K562 (cell line): ENCODE measurements around the gene GCDH. TPM values are rescaled to one million over a fixed set of nuclear protein-coding genes. Genes with fewer than 3 reads are reported as not detected.

ENCODE experiments used
- AFF1 ChIP-seq, 2 experiments: fragments of 450-650 bp; IDR thresholded peaks; 2 replicates each; pipeline ENCODE4 v1.6.1; 2018; ENCODE audit warnings: mild to moderate bottlenecking in 2 of 2, low read depth in 1 of 2; ENCODE audit not compliant: partially characterized antibody in 2 of 2
- HDAC8 ChIP-seq: fragments of 450-650 bp; IDR thresholded peaks from 2 replicates; pipeline ENCODE4 v1.6.1; 2016; ENCODE audit warnings: mild to moderate bottlenecking, missing genetic modification characterization, moderate library complexity, missing compliant biosample characterization
- MEF2D ChIP-seq: conservative IDR thresholded peaks from 2 replicates; pipeline ENCODE4 v1.6.1; 2016; ENCODE audit warnings: low read depth, missing genetic modification characterization, missing compliant biosample characterization
- NCOA2 ChIP-seq, 2 experiments: fragments of 450-650 bp; IDR thresholded peaks; 2 replicates each; pipeline ENCODE4 v1.6.1; 2018; ENCODE audit warnings: mild to moderate bottlenecking in 2 of 2, moderate library complexity in 1 of 2; ENCODE audit not compliant: partially characterized antibody in 2 of 2
- NCOR1 ChIP-seq: fragments of 450-650 bp; IDR thresholded peaks from 2 replicates; pipeline ENCODE4 v1.6.1; 2016; ENCODE audit warnings: mild to moderate bottlenecking, moderate library complexity
- NFXL1 ChIP-seq: fragments of 450-650 bp; formaldehyde crosslinking; IDR thresholded peaks from 2 replicates; pipeline ENCODE4 v1.4.0; 2021; ENCODE audit warnings: mild to moderate bottlenecking
- POLR2B ChIP-seq: fragments of 450-650 bp; IDR thresholded peaks from 2 replicates; pipeline ENCODE4 v1.6.1; 2018; ENCODE audit warnings: low read depth; ENCODE audit not compliant: partially characterized antibody
- ZNF184 ChIP-seq: sonication (generic); formaldehyde crosslinking; IDR thresholded peaks from 2 replicates; pipeline ENCODE4 v1.5.0; 2020; ENCODE audit warnings: missing genetic modification reagents
- polyA plus RNA-seq, 8 experiments: library from polyadenylated mRNA; depleted of rRNA in 4 of 8; stranded (reverse) in 5 of 8; unstranded in 3 of 8; fragments of >200 nt; fragmentation: Nextera tagmentation in 2 of 8; fragmentation: Illumina TruSeq in 1 of 8; extraction: Ambion mirVana in 2 of 8; extraction: Trizol in 1 of 8; gene quantifications; 2 replicates each; pipeline versions ENCODE4 v1.2.1 to v1.2.3, GENCODE V29; 2011 to 2014; ENCODE audit warnings: inconsistent platforms in 1 of 8, missing spikeins in 1 of 8
- total RNA-seq, 7 experiments: library from RNA; depleted of rRNA in 6 of 7; stranded (reverse); fragments of >200 nt in 6 of 7; fragmentation: Illumina TruSeq in 2 of 7; extraction: Trizol in 2 of 7; gene quantifications; 2 replicates each; pipeline versions ENCODE4 v1.2.1 to v1.2.3, GENCODE V29; 2011 to 2021; ENCODE audit warnings: low replicate concordance in 1 of 7
- TF ChIP-seq, protein P1 (sequence below), 2 experiments: fragments of 150-350 bp in 1 of 2; IDR thresholded peaks; 2 replicates each; pipeline ENCODE4 v1.6.1; 2012 to 2016; ENCODE audit warnings: low read depth in 2 of 2, low read length in 2 of 2, mild to moderate bottlenecking in 1 of 2, moderate library complexity in 1 of 2
- TF ChIP-seq, protein P2 (sequence below): fragments of 250-450 bp; sonication (Bioruptor Pico); IDR thresholded peaks from 2 replicates; pipeline ENCODE4 v1.4.0; 2020; ENCODE audit warnings: mild to moderate bottlenecking, moderate library complexity
- TF ChIP-seq, protein P3 (sequence below): fragments of 250-450 bp; sonication (Bioruptor Pico); IDR thresholded peaks from 2 replicates; pipeline ENCODE4 v1.4.0; 2020

GCDH gene
- total and polyA plus RNA-seq, 9 of the 15 experiments (the other 6 are each of a cell fraction or from before 2014, with no cell fraction given) = 2.9 to 50.8 (median 19.1) TPM

- TF ChIP-seq, protein P1, sequence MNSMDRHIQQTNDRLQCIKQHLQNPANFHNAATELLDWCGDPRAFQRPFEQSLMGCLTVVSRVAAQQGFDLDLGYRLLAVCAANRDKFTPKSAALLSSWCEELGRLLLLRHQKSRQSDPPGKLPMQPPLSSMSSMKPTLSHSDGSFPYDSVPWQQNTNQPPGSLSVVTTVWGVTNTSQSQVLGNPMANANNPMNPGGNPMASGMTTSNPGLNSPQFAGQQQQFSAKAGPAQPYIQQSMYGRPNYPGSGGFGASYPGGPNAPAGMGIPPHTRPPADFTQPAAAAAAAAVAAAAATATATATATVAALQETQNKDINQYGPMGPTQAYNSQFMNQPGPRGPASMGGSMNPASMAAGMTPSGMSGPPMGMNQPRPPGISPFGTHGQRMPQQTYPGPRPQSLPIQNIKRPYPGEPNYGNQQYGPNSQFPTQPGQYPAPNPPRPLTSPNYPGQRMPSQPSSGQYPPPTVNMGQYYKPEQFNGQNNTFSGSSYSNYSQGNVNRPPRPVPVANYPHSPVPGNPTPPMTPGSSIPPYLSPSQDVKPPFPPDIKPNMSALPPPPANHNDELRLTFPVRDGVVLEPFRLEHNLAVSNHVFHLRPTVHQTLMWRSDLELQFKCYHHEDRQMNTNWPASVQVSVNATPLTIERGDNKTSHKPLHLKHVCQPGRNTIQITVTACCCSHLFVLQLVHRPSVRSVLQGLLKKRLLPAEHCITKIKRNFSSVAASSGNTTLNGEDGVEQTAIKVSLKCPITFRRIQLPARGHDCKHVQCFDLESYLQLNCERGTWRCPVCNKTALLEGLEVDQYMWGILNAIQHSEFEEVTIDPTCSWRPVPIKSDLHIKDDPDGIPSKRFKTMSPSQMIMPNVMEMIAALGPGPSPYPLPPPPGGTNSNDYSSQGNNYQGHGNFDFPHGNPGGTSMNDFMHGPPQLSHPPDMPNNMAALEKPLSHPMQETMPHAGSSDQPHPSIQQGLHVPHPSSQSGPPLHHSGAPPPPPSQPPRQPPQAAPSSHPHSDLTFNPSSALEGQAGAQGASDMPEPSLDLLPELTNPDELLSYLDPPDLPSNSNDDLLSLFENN (IDR thresholded peaks at IDR 0.05; ENCODE audit: low read depth in 2 of 2, low read length in 2 of 2) = peak in 1 of 2 experiments; percentile 84; a peak in 2 of 4 replicates
- TF ChIP-seq ZNF184 (CRISPR knock-in tag) = no peak
- TF ChIP-seq MEF2D (tag) = peak; percentile 35; the same call in 1 of the 2 replicates
- TF ChIP-seq, protein P2, sequence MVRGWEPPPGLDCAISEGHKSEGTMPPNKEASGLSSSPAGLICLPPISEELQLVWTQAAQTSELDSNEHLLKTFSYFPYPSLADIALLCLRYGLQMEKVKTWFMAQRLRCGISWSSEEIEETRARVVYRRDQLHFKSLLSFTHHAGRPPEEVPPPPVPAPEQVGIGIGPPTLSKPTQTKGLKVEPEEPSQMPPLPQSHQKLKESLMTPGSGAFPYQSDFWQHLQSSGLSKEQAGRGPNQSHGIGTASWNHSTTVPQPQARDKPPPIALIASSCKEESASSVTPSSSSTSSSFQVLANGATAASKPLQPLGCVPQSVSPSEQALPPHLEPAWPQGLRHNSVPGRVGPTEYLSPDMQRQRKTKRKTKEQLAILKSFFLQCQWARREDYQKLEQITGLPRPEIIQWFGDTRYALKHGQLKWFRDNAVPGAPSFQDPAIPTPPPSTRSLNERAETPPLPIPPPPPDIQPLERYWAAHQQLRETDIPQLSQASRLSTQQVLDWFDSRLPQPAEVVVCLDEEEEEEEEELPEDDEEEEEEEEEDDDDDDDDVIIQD = 0 out of 2 replicates have a peak, but pooled peaks have one; percentile 24
- TF ChIP-seq, protein P3, sequence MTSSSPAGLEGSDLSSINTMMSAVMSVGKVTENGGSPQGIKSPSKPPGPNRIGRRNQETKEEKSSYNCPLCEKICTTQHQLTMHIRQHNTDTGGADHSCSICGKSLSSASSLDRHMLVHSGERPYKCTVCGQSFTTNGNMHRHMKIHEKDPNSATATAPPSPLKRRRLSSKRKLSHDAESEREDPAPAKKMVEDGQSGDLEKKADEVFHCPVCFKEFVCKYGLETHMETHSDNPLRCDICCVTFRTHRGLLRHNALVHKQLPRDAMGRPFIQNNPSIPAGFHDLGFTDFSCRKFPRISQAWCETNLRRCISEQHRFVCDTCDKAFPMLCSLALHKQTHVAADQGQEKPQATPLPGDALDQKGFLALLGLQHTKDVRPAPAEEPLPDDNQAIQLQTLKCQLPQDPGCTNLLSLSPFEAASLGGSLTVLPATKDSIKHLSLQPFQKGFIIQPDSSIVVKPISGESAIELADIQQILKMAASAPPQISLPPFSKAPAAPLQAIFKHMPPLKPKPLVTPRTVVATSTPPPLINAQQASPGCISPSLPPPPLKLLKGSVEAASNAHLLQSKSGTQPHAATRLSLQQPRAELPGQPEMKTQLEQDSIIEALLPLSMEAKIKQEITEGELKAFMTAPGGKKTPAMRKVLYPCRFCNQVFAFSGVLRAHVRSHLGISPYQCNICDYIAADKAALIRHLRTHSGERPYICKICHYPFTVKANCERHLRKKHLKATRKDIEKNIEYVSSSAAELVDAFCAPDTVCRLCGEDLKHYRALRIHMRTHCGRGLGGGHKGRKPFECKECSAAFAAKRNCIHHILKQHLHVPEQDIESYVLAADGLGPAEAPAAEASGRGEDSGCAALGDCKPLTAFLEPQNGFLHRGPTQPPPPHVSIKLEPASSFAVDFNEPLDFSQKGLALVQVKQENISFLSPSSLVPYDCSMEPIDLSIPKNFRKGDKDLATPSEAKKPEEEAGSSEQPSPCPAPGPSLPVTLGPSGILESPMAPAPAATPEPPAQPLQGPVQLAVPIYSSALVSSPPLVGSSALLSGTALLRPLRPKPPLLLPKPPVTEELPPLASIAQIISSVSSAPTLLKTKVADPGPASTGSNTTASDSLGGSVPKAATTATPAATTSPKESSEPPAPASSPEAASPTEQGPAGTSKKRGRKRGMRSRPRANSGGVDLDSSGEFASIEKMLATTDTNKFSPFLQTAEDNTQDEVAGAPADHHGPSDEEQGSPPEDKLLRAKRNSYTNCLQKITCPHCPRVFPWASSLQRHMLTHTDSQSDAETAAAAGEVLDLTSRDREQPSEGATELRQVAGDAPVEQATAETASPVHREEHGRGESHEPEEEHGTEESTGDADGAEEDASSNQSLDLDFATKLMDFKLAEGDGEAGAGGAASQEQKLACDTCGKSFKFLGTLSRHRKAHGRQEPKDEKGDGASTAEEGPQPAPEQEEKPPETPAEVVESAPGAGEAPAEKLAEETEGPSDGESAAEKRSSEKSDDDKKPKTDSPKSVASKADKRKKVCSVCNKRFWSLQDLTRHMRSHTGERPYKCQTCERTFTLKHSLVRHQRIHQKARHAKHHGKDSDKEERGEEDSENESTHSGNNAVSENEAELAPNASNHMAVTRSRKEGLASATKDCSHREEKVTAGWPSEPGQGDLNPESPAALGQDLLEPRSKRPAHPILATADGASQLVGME (CRISPR knock-in tag) = peak; percentile 81; the same call in 1 of the 2 replicates
- TF ChIP-seq NCOA2 (IDR thresholded peaks at IDR 0.05; ENCODE audit: partially characterized antibody in 2 of 2) = no peak
- no peak; the same call in 1 of the 2 replicates for TF ChIP-seq HDAC8 (tag)
- TF ChIP-seq NCOR1 = peak; percentile 58; the same call in 1 of the 2 replicates
- no peak for TF ChIP-seq AFF1 (IDR thresholded peaks at IDR 0.05; ENCODE audit: low read depth in 1 of 2, partially characterized antibody in 2 of 2)
- TF ChIP-seq NFXL1 (CRISPR knock-in tag) = no peak
- peak; percentile 95 for TF ChIP-seq POLR2B
These were observed 54.6 kb downstream of the GCDH start, which contains the start of gene RAD23A (continued) for GRCh38 chr19:12945479-12946091.
